Peyer's patch (tissue), 4 donors: ENCODE measurements around the gene SERPINH1.

Experiments used
- POLR2A ChIP-seq, 2 donors: fragments of 450-650 bp; IDR thresholded peaks; one replicate each; pipeline ENCODE4 v1.5.1; 2017; ENCODE audit warnings: antibody characterized with exemption in 2 of 2, mild to moderate bottlenecking in 2 of 2, moderate library complexity in 2 of 2
- TF ChIP-seq, protein P1 (sequence below), 6 experiments: fragments of 450-650 bp in 4 of 6; fragments of 200-600 bp in 2 of 6; sonication (generic) in 1 of 6; IDR thresholded peaks; one replicate each; pipeline ENCODE4 v1.5.1; 2017 to 2019; ENCODE audit warnings: antibody characterized with exemption in 6 of 6, mild to moderate bottlenecking in 3 of 6, moderate library complexity in 1 of 6

DNA sequence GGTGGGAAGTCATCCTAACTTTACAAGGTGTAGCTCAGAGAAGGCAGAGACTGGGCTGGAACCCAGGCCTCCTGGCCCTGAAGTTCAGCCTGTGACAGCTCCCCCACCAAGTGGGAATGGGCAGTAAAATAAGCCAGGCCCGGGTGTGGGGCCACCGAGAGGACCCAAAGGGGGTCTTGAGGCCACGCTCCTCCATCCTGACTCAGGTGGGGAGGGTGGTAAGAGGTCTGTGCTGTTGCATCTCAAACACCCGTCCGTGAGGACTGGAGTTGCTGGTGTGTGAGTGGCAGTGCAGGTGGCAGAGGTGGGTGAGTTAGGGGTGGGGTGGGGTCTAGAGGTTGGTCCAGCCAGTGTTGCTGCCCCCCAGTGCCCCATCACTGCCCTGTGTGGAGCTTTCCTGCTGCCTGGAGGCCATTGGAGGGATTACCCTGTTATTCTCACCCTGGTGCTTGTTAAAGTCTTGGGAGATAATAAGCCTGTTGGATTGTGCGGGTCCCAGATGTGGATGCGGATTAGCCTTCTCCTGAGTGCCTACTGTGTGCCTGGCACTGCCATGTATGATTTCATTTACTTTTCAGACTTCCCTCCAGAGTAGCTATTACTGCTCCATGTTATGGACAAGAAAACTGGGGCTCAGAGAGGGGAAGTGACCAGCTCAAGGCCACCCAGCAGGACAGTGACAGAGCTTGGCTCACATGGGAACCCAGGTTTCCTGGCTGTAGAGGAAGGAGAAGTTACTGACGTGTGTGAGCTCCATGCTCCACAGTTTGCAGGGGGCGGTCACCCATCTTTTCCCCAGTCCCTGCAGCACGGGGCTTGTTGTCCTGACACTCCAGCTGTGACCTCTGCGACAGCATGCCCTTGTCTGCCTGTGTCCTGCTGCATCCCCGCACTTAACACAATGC is 12.9 kb downstream of the SERPINH1 start:
- TF ChIP-seq, protein P1, sequence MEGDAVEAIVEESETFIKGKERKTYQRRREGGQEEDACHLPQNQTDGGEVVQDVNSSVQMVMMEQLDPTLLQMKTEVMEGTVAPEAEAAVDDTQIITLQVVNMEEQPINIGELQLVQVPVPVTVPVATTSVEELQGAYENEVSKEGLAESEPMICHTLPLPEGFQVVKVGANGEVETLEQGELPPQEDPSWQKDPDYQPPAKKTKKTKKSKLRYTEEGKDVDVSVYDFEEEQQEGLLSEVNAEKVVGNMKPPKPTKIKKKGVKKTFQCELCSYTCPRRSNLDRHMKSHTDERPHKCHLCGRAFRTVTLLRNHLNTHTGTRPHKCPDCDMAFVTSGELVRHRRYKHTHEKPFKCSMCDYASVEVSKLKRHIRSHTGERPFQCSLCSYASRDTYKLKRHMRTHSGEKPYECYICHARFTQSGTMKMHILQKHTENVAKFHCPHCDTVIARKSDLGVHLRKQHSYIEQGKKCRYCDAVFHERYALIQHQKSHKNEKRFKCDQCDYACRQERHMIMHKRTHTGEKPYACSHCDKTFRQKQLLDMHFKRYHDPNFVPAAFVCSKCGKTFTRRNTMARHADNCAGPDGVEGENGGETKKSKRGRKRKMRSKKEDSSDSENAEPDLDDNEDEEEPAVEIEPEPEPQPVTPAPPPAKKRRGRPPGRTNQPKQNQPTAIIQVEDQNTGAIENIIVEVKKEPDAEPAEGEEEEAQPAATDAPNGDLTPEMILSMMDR (IDR thresholded peaks at IDR 0.05), result peak in 1 of 6 experiments; percentile 2
- TF ChIP-seq POLR2A (IDR thresholded peaks at IDR 0.05), result no peak
